Neuron (in vitro differentiated cells): ENCODE data around the gene OPN1SW.

ENCODE experiments used
- H2AFZ ChIP-seq: one replicate; pipeline ENCODE4 v1.6.1; 2013; ENCODE audit warnings: low read depth, mild to moderate bottlenecking, inconsistent platforms, low read length, moderate library complexity
- H3K27me3 ChIP-seq: one replicate; pipeline ENCODE4 v1.6.1; 2013; ENCODE audit warnings: low read length; ENCODE audit not compliant: insufficient read depth
- H3K36me3 ChIP-seq: one replicate; pipeline ENCODE4 v1.6.1; 2013; ENCODE audit warnings: low read length; ENCODE audit not compliant: insufficient read depth
- H3K4me1 ChIP-seq: one replicate; pipeline ENCODE4 v1.6.1; 2013; ENCODE audit warnings: low read length; ENCODE audit not compliant: insufficient read depth
- H3K4me3 ChIP-seq: 2 replicates; pipeline ENCODE4 v1.5.1; 2013; ENCODE audit warnings: mild to moderate bottlenecking, low read length, moderate library complexity
- H3K9me3 ChIP-seq: one replicate; pipeline ENCODE4 v1.6.1; 2013; ENCODE audit warnings: low read length

Gene OPN1SW

DNA sequence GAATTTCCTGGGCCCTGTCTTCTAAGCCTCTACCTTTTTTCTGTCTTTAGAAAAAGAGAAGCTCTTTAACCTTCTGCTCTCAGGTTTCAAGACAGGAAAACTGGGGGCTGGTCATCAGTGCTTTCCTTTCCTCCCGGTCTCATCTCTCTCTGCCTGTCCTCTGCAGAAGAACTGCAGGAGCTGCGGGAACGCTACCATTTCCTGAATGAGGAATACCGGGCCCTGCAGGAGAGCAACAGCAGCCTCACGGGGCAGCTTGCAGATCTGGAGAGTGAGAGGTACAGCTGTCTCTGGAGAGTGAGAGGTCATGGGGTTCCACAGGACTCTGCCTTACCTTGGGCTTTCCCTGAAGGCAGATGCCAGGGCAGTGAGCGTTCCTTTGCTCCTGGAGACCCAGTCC lies 28.9 kb upstream of the OPN1SW start:
- H3K27me3 ChIP-seq, result no peaks in the 10 kb centered on the region
- H3K4me1 ChIP-seq, result no peaks in the 10 kb centered on the region
- no peaks in the 10 kb centered on the region for H3K9me3 ChIP-seq
- H3K4me3 ChIP-seq, result no peak overlapping the region
- H2AFZ ChIP-seq, result no peak overlapping the region
- H3K36me3 ChIP-seq, result peaks cover 66% of the 10 kb centered on the region

DNA sequence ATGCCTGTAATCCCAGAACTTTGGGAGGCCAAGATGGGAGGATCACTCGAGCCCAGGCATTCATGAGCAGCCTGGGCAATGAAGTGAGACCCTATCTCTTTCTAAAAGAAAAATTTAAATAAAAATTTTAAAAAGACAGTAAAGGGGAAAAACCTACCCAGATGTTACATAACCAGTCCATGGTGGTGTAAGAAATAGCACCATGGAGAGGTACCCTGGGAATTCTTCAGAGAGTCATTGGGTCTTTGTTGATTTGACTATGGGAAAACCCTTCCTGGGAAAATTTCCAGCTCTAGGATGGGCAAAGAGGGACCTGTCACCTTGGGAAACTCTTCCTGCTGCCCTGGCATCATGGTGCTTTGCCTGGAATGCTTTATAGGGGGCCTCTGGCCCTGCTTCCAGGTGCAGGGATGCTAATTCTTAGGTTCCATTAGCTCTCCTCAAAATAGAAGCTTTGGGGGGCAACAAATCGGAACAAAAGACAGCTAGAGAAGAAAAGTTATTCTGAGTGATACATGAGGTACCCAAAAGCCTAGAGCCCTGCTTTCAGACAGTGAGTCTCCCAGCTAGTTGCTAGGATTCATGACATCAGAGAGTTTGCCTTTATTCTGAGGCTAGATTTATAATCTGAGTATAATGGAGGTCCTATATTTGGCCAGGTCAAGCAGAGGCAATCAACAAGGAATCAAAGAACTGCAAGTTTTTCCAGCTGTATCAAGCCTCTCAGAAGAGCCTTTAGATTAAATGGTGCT lies 26.2 kb upstream of the OPN1SW start:
- Histone ChIP-seq H3K4me1 (no peaks in the 10 kb centered on the region), H3K9me3 (peaks cover 2% of the 10 kb centered on the region), H3K36me3 (peaks cover 57% of the 10 kb centered on the region), H3K27me3 (no peaks in the 10 kb centered on the region), H2AFZ (no peak overlapping the region), H3K4me3 (no peak overlapping the region)

DNA sequence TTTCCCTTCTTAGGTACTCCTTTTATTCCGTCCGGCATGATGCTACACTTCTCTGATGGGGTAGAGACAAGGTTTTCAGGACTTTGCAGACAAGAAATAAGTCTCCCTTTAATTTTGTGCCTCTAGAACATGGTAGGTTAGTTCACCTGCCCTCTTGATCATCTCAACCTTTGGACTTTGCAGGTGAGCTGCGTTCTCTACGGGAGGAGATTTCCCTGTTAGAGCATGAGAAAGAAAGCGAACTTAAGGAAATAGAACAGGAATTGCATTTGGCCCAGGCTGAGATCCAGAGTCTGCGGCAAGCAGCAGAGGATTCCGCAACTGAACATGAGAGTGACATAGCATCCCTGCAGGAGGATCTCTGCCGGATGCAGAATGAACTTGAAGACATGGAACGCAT lies 25.4 kb upstream of the OPN1SW start:
- Histone ChIP-seq H3K4me3 (no peak overlapping the region), H3K36me3 (peaks cover 54% of the 10 kb centered on the region), H3K4me1 (no peaks in the 10 kb centered on the region), H3K9me3 (peaks cover 2% of the 10 kb centered on the region), H2AFZ (no peak overlapping the region), H3K27me3 (no peaks in the 10 kb centered on the region)

DNA sequence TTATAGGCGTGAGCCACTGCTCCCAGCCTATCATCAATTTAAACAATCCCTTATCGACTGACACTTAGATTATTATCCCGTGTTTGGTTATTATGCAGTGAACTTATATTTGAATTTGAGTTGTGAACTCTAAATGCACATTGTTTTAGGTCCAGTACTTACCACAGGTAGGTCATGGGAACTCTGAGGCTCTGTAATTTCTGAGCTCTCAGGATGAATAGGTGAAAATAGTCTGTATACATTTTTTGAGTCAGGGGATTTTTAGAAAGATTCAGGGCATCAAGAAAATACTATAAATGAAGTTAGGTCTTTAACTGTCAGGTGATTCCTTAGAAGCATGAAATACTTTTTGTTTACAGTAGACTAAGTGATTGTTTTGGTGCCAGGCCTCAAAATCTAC lies 25.0 kb upstream of the OPN1SW start:
- Histone ChIP-seq H3K4me3 (no peak overlapping the region), H2AFZ (no peak overlapping the region), H3K36me3 (peaks cover 51% of the 10 kb centered on the region), H3K9me3 (peaks cover 2% of the 10 kb centered on the region), H3K4me1 (no peaks in the 10 kb centered on the region), H3K27me3 (no peaks in the 10 kb centered on the region)

DNA sequence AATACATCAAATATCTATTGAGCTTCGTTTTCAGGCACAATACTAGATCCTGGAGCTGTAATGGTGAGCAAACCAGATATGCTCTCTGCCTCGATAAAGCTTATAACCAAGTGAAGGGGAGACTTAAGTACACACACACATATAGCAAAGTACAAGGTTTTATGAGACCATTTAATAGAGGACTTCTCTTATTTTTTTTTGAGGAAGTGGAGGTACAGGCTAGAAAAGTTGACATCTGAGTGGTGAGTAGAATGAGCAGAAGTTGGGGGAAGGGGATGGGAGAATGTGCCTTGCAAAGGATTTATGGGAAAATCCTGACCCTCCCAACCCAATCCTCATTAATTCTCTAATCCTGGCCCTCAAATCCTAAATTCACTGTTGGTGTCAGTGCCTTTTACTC lies 23.9 kb upstream of the OPN1SW start:
- Histone ChIP-seq H3K4me1 (no peaks in the 10 kb centered on the region), H3K9me3 (peaks cover 4% of the 10 kb centered on the region), H3K36me3 (peaks cover 42% of the 10 kb centered on the region), H3K4me3 (no peak overlapping the region), H2AFZ (no peak overlapping the region), H3K27me3 (no peaks in the 10 kb centered on the region)

DNA sequence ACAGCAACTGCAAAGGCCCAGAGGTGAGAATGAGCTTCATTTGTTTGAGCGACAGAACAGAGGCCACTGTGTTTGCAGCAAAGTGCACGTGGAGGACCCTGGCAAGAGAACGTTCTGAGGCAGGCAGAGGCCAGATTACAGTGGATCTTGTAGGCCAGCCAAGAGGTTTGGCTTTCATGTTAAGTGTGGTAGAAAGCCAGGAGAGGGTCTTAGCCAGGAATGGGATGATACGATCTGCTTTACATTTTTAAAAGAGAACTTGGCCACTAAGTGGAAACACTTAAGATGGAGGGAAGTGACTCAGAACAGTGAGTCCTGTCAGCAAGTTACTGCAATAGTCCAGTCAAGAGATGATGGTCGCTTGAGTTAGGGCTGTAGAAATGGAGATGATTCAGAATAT lies 20.7 kb upstream of the OPN1SW start:
- Histone ChIP-seq H2AFZ (no peak overlapping the region), H3K4me1 (peaks cover 9% of the 10 kb centered on the region), H3K36me3 (peaks cover 24% of the 10 kb centered on the region)

DNA sequence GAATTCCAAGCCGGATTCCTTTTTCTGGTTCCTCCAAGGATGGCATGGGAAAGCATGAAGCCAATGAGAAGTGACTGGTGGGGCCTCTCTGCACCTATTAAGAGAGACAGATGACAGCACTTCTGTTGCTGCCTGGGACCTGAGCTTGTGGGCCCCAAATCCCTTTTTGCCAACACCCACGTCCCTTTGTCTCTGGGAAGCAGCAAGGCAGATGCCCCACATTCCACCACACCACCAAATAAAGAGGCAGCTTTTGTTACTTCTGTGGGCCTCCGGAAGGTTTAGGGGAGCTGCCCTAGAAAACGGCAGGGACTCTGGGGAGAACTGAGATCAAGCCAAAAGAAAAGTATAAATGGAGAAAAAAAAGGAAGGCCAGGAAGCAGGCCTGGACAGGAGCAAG lies 19.5 kb upstream of the OPN1SW start:
- Histone ChIP-seq H3K9me3 (peaks cover 4% of the 10 kb centered on the region), H2AFZ (no peak overlapping the region), H3K4me3 (no peak overlapping the region), H3K27me3 (no peaks in the 10 kb centered on the region), H3K36me3 (peaks cover 17% of the 10 kb centered on the region), H3K4me1 (peaks cover 14% of the 10 kb centered on the region)

More for the DNA sequence above, 20.7 kb upstream of the OPN1SW start:
- Histone ChIP-seq H3K27me3 (no peaks in the 10 kb centered on the region), H3K9me3 (peaks cover 4% of the 10 kb centered on the region), H3K4me3 (no peak overlapping the region)

DNA sequence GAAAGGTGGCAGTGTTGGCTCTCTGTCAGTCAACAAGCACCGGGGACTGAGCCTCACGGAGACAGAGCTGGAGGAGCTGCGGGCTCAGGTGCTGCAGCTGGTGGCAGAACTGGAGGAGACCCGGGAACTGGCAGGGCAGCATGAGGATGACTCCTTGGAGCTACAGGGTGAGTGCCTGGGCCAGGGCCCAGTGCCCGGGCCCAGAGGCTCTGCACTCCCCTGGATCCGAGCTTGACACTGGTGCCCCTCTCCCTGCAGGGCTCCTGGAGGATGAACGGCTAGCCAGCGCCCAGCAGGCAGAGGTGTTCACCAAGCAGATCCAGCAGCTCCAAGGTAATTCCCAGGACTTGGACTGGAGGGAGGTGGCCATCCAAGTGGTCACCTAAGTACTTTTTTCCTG lies 18.8 kb upstream of the OPN1SW start:
- peaks cover 15% of the 10 kb centered on the region for H3K36me3 ChIP-seq
- no peak overlapping the region for H3K4me3 ChIP-seq
- peaks cover 4% of the 10 kb centered on the region for H3K9me3 ChIP-seq
- H2AFZ ChIP-seq, result no peak overlapping the region
- H3K27me3 ChIP-seq, result no peaks in the 10 kb centered on the region
- H3K4me1 ChIP-seq, result peaks cover 14% of the 10 kb centered on the region

DNA sequence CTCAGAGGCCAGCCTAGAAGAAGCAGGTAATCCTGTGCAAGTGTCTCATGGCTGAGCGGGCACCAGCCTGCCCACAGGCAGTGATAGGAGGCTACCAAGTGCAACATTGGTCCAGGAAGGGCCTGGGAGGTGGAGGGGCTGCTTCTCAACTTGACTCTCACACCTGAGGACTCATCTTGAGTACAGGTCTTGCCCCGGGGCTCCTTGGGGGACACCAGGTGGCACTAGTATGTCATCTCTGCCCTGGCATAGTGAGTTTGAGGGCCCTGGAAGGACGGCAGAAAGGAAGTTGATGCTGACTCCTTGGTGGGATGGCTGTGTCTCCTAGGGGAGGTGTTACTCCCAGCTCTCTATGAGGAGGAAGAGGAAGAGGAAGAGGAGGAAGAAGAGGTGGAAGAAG lies 18.4 kb upstream of the OPN1SW start:
- Histone ChIP-seq H3K36me3 (peaks cover 13% of the 10 kb centered on the region), H3K9me3 (peaks cover 4% of the 10 kb centered on the region), H2AFZ (no peak overlapping the region), H3K4me3 (no peak overlapping the region), H3K4me1 (peaks cover 14% of the 10 kb centered on the region), H3K27me3 (no peaks in the 10 kb centered on the region)

DNA sequence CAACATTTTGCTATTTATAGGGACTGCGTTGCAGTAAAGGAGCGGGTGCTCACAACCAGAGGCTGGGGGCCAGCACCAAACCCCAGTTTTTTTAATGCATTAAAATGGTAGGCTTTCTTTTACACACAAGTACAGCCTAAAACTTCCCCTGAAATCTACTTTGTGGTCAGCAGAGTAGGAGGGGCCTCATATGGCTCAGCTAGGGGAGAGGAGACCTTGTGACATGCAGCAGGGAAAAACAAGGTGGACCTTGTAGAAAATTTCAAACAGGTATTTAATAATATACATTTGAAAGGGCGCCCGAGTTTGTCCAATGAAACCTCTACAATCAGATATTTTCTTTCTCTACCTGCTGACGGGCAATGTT lies 17.6 kb upstream of the OPN1SW start:
- Histone ChIP-seq H3K9me3 (peaks cover 4% of the 10 kb centered on the region), H3K27me3 (no peaks in the 10 kb centered on the region), H3K36me3 (peaks cover 13% of the 10 kb centered on the region), H2AFZ (no peak overlapping the region), H3K4me3 (no peak overlapping the region), H3K4me1 (peaks cover 14% of the 10 kb centered on the region)

DNA sequence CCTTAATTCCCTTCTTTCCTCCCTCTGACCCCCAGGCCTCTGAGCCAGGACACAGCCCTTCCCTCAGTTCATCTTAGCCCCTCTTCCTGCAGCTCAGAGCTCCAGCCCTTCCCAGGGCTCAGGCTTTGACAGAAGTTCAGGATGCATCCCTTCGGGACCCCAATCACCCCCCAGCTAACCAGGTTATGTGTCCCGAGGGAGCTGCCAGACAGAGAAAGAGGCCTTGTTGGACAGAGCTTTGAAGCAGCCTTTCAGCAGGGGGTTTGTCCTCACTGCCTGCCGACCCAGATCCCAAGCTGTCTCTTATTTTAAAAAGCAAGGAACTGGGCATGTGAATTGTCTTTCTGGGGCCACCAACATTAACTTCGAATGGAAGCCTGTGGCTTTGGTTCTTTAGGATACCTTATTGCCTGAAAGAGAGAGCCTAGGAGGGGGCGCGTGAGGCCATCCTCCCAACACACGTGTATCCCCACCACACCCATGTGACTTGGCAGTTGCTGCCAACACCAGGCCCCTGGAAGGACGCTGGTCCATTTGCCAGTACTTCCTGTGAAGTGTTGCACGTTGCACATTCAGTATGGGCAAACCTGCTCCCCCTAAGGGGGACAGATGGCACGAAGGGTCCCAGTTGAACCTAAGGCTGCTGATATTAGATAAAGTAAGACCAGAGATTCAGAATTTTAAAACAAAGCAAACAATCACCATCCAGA lies 17.0 kb upstream of the OPN1SW start:
- no peak overlapping the region for H2AFZ ChIP-seq
- H3K27me3 ChIP-seq, result no peaks in the 10 kb centered on the region
- peaks cover 4% of the 10 kb centered on the region for H3K9me3 ChIP-seq
- H3K4me3 ChIP-seq, result peak overlapping the region; percentile 77
- peaks cover 14% of the 10 kb centered on the region for H3K4me1 ChIP-seq
- H3K36me3 ChIP-seq, result peaks cover 13% of the 10 kb centered on the region

DNA sequence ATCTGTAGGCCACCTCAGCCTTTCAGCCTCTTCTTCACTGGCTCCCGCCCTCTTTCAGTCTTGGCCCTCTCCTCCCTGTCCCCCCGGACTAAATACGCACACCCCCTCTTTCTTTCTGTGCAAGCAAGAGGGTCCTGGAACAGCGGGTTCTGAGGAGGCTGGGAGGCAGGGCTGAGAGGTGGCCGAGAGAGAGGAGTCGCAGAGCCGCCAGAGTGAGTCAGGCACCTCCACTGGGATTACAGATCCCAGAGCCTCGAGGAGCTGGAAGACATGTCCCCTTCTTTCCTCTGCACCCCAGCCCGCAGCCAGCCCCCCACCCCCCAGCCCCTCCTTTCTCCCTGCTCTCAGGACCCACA lies 16.4 kb upstream of the OPN1SW start:
- peak overlapping the region; percentile 79 for H2AFZ ChIP-seq
- peaks cover 14% of the 10 kb centered on the region for H3K4me1 ChIP-seq
- H3K4me3 ChIP-seq, result peak overlapping the region; percentile 77
- peaks cover 2% of the 10 kb centered on the region for H3K9me3 ChIP-seq
- no peaks in the 10 kb centered on the region for H3K27me3 ChIP-seq
- H3K36me3 ChIP-seq, result peaks cover 8% of the 10 kb centered on the region

DNA sequence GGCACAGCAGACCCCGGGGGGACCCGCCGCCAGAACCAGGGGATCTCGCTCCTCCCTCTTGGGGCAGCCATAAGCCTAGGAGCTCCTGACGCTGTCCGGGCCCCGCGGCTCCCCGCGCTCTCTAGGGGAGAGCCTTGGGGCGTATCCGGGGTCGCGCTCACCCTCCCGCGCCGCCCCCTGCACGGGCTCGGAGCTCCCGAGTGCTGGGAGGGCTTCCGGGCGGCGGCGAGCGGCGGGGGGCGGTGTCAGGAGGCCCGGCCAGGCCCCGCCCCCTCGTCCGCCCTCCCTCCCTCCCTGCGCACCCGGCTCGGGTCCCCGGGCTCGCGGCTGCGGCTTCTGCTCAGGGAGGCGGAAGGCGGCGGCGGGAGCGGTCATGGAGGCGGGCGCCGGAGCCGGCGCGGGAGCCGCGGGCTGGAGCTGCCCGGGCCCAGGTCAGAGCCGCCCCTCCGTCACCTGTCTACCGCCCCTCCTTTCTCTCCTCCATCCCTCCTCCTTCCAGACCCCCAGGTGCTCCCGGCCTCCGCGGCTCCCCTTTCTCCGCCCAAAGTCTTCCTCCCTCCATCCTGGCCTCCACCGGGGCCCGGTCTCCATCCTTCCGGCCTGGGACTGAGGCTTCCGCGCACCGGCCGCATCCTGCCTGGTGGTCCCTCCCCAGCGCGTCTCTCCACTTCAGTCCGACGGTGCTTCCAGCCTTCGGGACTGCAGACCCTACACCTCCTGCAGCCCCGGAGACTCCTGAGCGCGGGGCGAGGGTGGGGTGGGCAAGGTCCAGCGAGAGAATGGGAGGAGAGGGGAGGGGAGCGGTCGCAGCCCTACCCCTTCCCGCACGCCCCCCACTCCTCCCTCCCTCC lies 15.8 kb upstream of the OPN1SW start, which contains the start of gene CCDC136:
Gene CCDC136 (plus strand): TSS at position 848 of the 851 bp plus-strand sequence. CDS start 444 bp downstream, outside the sequence.
- peaks cover 2% of the 10 kb centered on the region for H3K9me3 ChIP-seq
- no peaks in the 10 kb centered on the region for H3K27me3 ChIP-seq
- peak within 1 kb of the TSS; percentile 77 for H3K4me3 ChIP-seq
- H3K4me1 ChIP-seq, result peaks cover 14% of the 10 kb centered on the region
- peak within 1 kb of the TSS; percentile 79 for H2AFZ ChIP-seq
- H3K36me3 ChIP-seq, result peaks cover 7% of the 10 kb centered on the region
